ENCODE results near the gene KRTAP10-2. TPM values are rescaled to one million over a fixed set of nuclear protein-coding genes. Genes with fewer than 3 reads are reported as not detected.

KRTAP10-2 gene
- total RNA-seq, 1 experiment from 2014 or later, result not detected

- Mint-ChIP-seq H3K9me3 (ENCODE audit: low read depth, unreplicated experiment) (peaks cover 3% of the 10 kb centered on the region), H3K36me3 (ENCODE audit: insufficient read depth, unreplicated experiment) (no peaks in the 10 kb centered on the region), H3K4me3 (ENCODE audit: low read depth, unreplicated experiment) (no peak overlapping the region), H3K4me1 (ENCODE audit: low read depth, unreplicated experiment) (no peaks in the 10 kb centered on the region), H3K27ac (ENCODE audit: unreplicated experiment) (no peak overlapping the region), H3K27me3 (ENCODE audit: unreplicated experiment) (peaks cover 47% of the 10 kb centered on the region)
- DNase-seq, result no peak
- CTCF ChIA-PET, result no interaction called here
- no TSS peak for BruUV-seq (replicated peaks)
- intact Hi-C loops (cut with micrococcal nuclease; ENCODE audit: unreplicated experiment), result no loop called here
- TF ChIP-seq CTCF (IDR thresholded peaks at IDR 0.05; ENCODE audit: unreplicated experiment), result no peak
Measured at GRCh38 chr21:44544566-44544965, 6.7 kb downstream of the KRTAP10-2 start.

GRCh38 chr21:44542716-44543115 is 8.6 kb downstream of the KRTAP10-2 start:
- no TSS peak for BruUV-seq (replicated peaks)
- DNase-seq, result no peak
- Mint-ChIP-seq H3K4me3 (ENCODE audit: low read depth, unreplicated experiment) (no peak overlapping the region), H3K36me3 (ENCODE audit: insufficient read depth, unreplicated experiment) (no peaks in the 10 kb centered on the region), H3K4me1 (ENCODE audit: low read depth, unreplicated experiment) (no peaks in the 10 kb centered on the region), H3K27ac (ENCODE audit: unreplicated experiment) (no peak overlapping the region), H3K27me3 (ENCODE audit: unreplicated experiment) (peaks cover 28% of the 10 kb centered on the region), H3K9me3 (ENCODE audit: low read depth, unreplicated experiment) (peaks cover 3% of the 10 kb centered on the region)
- TF ChIP-seq CTCF (IDR thresholded peaks at IDR 0.05; ENCODE audit: unreplicated experiment), result no peak
- intact Hi-C loops (cut with micrococcal nuclease; ENCODE audit: unreplicated experiment), result no loop called here
- CTCF ChIA-PET, result no interaction called here

GRCh38 chr21:44540741-44541288 is 10.5 kb downstream of the KRTAP10-2 start:
- no TSS peak for BruUV-seq (replicated peaks)
- intact Hi-C loops (cut with micrococcal nuclease; ENCODE audit: unreplicated experiment), result no loop called here
- Mint-ChIP-seq H3K9me3 (ENCODE audit: low read depth, unreplicated experiment) (no peaks in the 10 kb centered on the region), H3K27ac (ENCODE audit: unreplicated experiment) (no peak overlapping the region), H3K4me1 (ENCODE audit: low read depth, unreplicated experiment) (no peaks in the 10 kb centered on the region), H3K36me3 (ENCODE audit: insufficient read depth, unreplicated experiment) (no peaks in the 10 kb centered on the region), H3K27me3 (ENCODE audit: unreplicated experiment) (peaks cover 9% of the 10 kb centered on the region), H3K4me3 (ENCODE audit: low read depth, unreplicated experiment) (no peak overlapping the region)
- TF ChIP-seq CTCF (IDR thresholded peaks at IDR 0.05; ENCODE audit: unreplicated experiment), result no peak
- CTCF ChIA-PET, result no interaction called here
- DNase-seq, result no peak

- no peaks in the 10 kb centered on the region for H3K36me3 Mint-ChIP-seq (ENCODE audit: insufficient read depth, unreplicated experiment)
- BruUV-seq (replicated peaks), result no TSS peak
- H3K4me3 Mint-ChIP-seq (ENCODE audit: low read depth, unreplicated experiment), result no peak within 1 kb of the TSS
- CTCF ChIA-PET, result no interaction called here
- no peaks in the 10 kb centered on the region for H3K4me1 Mint-ChIP-seq (ENCODE audit: low read depth, unreplicated experiment)
- intact Hi-C loops (cut with micrococcal nuclease; ENCODE audit: unreplicated experiment), result no loop called here
- no peak within 1 kb of the TSS for H3K27ac Mint-ChIP-seq (ENCODE audit: unreplicated experiment)
- no peaks in the 10 kb centered on the region for H3K9me3 Mint-ChIP-seq (ENCODE audit: low read depth, unreplicated experiment)
- H3K27me3 Mint-ChIP-seq (ENCODE audit: unreplicated experiment), result peaks cover 2% of the 10 kb centered on the region
- no peak for TF ChIP-seq CTCF (IDR thresholded peaks at IDR 0.05; ENCODE audit: unreplicated experiment)
- DNase-seq, result no peak
Measured at GRCh38 chr21:44539991-44540666, 11.2 kb downstream of the KRTAP10-2 start, which contains the start of gene KRTAP10-1. TSS of gene KRTAP10-1 (minus strand) at chr21:44540195. CDS start at chr21:44540150, 45 bp downstream.
